HPDE6-E6E7 (cell line): ENCODE results near the gene DCDC2C.

ENCODE experiments used
- DNase-seq: peaks from one replicate; pipeline ENCODE4 v3.0.0; 2011; ENCODE audit warnings: missing footprints; ENCODE audit errors: extremely low spot score

The DCDC2C gene

DNA sequence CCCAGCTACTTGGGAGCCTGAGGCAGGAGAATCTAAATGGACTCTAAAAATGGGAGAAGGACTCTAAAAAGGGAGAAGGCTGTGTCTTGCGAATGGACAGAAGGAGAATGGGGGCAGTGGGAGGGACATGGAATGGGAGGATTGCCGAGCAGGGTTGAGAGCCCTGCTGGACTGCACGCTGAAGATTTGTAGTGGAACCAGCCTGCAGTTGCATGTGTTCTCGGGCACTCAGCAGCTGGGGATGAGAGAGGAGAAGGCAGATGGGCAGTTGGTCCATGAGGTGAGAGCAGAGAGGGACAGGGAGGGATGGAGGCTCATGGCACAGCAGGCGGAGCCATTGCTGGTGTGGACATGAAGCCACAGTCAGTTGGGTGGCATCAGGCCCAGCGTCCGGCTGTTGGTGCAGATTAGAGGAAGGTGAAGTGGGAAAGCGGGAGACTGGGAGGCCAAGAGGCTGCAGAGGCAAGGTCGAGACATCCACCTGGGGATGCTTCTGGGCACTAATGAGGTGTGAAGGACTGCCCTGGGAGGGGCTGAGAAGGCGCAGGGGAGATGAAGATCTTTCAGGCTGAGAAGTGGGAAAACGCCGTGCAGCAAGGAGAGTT, 40.7 kb downstream of the DCDC2C start:
- DNase-seq: no peak

DNA sequence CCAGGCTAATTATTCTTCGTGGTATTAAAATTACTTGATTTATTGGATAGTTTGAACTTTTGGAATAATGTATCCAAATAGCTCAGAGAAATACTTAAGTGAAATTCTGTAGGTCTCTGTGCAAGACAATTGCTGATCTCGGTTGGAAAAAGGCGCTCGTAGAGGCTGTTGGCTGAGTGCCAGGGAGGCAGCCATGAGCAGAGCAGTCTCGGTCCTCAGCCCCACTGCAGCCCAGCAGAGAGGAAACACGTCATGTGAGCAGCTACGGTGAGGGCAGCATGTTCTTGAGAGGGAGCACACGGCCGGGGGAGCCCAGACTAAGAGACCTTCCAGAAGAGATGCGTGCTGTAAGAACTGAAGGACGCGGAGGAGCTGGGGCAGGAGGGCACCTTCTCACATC, 42.5 kb downstream of the DCDC2C start:
- DNase-seq: no peak

DNA sequence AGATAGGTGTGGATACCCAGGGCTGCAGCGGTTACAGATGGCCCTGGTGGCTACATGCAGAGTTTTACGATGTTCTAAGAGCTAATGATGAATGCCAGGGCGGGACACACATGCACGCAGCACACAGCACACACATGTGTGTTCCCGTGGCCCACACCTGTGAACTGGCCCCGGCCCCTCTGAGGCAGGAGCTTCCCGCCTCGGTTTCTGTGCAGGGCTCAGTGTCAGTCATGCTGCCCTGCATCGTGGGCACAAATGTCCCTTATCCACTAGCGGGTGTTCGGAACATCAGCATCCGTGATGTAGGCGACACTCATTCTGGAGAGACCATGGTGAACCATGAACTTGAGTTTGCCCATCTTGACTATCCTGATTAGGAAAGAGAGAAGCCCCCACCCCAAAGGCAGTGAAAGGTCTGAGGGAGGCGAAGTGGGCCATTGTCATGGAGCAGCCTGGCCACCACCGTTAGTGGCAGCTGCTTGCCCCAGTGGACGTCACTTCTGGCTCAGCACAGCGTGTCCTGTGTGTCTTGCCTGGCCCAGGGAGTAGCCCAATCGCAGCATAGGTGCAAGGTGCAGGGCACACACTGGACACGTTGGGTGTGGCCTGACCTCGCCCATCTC, 43.8 kb downstream of the DCDC2C start:
- no peak for DNase-seq

DNA sequence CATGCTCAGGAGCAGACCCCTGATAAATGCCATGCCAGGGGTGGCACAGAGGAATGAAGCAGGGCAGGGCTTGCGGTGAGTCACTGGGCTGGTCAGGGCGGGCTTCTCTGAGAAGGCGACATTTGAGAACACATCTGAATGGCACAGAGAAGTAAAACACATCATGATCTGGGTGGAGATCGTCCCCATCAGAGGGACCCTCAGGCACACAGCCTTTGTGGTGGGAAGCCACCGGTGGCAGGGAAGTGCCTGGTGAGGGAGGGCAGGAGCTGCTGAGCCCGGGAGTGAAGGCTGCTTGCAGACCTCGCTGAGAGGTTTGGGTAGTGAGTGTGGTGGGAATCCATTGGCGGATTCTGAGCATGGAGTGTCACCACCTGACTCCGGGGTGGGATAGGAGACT, 44.5 kb downstream of the DCDC2C start:
- DNase-seq: no peak

DNA sequence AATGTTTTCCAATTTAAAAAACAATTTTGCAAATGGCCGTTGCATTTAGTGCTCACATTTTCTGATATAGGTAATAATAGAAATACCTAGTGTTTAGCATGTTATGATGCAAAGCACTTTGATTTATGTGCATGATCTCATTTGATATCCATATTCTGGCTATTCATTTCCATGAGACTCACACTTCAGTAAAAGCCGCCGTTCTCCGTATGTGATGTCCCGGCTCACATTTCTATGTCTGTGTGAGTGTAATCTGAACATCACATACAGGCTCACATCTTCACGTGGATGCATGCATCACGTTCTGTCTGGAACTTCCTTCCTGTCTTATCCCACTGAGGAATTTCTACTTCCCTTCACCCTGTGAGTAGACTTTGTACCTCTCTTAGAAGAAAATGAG, 45.8 kb downstream of the DCDC2C start:
- no peak for DNase-seq

DNA sequence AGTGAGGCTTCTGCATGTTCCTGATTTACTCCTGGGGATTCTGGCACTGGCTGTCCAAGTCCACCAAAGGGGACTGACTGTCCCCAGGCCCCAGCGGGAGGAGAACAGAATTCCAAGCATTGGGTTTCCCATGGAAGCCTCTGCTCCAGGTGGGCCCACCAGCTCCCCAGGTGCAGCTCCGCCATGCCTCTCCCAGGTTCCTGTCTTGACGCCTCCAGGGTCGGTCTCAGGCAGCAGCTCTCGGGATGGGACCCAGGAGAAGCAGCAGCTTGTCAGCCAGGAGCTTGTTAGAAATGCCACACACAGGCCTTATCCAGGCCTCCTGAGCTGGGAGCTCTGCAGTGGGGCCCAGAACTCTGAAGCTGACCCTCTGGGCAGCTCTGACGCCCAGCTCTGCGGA, 47.9 kb downstream of the DCDC2C start:
- DNase-seq: no peak

DNA sequence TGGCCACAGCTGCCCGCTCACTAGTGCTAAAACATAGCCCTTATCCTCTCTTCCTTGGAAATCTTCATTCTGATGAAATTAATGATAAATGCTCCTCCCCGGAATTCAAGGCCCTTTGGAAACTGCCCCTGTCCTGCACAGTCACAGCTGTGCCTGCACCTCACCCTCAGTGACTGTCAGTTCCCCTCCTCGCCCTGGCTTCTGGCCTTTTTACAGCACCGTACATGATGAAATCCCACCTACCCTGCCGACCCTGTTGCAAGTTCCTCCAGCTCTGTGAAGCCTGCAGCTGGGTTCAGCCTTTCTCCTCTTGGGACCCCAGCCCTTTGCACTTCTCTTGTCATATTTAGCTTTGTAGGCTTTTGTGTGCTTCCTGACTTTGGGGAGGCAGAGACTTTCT, 48.4 kb downstream of the DCDC2C start:
- no peak for DNase-seq

DNA sequence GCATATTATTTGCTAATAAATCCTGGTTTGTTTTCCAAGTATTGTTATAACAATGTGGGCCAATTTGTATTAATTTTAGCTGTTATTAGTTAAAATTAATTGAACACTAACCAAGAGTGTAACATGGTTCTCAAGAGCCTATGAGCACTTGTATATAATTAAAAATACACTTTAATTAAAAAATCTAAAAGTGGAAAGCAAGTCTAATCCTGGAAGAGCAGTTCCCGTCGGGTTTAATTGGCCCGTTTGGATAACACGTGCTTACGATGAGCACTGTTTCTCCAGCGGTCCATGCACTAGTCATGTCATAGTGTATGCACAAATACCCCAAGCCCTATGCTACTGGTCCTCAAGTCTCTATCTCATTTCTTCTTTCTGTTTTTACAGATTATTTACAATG, 49.0 kb downstream of the DCDC2C start:
- no peak for DNase-seq

DNA sequence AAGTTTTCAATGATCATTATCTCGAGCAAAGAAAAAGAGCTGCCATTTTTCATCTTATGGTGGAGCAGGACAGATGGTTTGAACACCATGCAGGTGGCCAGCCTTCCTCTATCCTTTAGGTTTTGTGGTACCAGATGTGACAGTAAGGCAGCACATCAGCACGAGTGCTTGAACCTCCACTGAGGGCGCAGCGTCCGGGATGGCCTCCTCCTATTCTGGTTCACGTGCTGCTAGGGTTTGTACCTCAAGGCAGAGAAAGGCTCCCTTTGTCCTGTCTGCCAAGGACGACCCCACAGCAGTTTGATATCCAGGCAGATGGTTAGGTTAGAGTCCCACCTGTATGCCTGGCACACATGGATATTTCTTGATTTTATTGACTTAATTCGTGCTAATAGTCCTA, 50.2 kb downstream of the DCDC2C start:
- no peak for DNase-seq

DNA sequence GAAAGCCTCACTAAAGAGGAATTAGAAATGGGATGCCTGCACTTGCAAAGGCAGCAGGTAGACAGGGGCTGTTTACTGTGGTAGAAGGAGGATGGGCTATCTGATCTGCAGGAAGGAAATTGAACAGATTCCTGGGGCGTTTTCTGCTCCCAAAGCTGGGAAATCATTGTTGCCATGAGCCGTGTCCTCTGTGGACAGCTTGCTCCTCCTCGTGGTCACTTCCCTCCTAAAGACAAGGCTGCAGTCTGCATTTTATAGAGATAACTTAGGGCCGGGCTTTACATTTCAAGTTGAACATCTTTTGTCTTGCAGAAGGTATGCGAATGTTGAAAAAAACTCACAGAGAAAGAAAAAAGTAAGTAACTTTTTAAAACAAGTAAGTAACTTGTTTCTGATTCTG, 50.9 kb downstream of the DCDC2C start:
- no peak for DNase-seq

DNA sequence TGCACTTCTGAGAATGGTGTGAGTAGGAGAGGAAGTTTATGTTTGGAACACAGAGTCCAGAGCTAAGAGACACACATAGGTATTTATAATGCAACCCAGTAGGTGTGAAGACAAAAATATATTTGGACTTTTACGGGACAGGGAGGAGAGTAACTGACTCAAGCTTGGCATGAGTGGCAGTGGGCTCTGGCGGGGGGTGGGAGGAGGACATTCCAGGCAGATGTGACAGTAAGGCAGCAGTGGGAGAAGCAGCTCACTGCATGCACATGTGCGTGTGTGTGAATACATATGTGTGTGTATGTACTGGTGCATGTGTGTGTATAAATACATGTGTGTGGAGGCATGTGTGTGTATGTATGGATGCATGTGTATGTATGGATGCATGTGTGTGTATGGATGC, 51.4 kb downstream of the DCDC2C start:
- no peak for DNase-seq

DNA sequence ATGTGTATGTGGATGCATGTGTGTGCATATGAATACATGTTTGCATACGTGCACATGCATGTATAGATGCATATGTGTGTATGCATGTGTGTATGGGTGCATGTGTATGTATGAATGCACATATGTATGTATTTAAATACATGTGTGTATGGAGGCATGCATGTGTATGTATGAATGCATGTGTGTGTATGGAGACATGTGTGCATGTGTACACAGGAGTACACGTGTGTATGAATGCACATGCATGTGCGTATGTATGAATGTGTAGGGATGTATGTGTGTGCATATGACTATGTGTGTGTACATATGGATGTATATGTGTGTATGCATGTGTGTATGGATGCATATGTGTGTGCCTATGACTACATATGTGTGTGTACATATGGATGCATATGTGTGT, 51.9 kb downstream of the DCDC2C start:
- DNase-seq: no peak

DNA sequence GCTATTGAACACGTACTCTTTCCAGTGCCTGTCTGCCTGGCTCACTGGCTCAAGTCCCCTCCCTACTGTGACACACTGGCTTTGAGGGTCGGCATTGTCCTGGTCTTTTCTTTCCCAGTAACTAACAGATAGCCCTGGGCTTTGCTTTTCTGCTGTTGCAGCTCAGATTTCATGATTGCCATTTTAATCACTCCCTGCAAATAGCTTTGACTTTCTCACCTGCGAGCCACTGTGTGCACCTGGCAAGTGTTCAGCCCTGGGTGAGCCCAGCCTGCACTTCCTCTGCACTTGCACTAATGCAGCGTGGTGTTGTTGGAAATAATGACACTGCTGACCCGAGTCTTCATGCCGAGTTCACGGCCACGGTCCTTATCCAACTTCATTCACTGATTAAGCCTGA, 52.9 kb downstream of the DCDC2C start:
- DNase-seq: no peak

DNA sequence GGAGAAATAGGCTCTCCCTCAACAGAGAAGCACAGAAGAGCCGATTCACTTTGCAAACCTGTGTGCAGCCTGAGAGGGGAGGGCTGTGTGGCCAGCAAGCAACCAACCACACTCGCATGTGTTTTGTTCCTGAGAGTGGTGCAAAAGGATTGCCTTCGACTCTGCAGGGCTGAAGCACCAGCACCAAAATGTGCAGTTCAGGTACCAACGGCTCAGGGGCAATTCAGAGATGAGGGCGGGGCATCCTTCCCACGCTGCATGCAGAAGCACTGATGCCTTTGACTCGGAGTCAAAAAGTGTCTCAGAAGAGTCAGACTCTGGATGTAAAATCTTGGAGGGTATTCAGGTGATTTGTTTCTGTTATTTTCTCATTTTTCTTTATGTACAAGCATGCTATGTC, 55.5 kb downstream of the DCDC2C start:
- no peak for DNase-seq

DNA sequence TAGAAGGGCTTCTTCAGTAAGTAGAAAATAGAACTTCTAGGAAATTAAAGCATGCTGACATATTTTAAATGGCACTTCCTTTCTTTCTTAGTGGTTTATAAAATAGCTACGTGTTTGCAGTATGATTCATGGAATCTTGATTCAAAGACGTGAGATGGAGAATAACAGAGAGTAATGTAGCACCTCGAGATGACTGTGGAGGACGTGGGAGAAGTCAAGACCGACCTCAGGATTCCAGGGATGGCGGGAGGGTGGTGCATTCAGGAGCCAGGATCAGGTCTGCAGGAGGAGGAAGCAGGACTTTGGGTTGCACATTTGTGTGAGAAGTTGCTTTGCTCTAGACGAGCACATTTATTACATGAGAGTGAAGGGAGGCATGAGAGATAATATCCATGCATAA, 56.0 kb downstream of the DCDC2C start:
- DNase-seq: no peak

DNA sequence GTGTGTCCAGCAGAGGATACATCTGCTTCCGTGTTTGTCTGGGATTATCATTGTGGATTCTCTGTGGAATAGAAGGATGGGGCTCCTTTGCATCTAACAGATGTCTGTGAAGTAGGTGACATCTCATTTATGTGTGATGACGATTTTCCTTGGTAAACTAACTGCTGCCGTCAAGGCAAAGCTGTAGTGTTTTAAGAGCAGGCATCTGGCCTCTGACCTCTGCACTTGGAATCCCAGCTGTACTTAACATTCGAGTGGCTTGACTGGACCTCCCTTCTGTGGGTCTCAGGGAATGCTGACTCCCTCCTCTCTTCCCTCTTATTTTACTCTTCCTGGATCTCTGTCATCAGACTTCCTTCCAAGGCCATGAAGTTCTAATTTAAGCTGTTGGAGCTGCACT, 56.4 kb downstream of the DCDC2C start:
- no peak for DNase-seq

DNA sequence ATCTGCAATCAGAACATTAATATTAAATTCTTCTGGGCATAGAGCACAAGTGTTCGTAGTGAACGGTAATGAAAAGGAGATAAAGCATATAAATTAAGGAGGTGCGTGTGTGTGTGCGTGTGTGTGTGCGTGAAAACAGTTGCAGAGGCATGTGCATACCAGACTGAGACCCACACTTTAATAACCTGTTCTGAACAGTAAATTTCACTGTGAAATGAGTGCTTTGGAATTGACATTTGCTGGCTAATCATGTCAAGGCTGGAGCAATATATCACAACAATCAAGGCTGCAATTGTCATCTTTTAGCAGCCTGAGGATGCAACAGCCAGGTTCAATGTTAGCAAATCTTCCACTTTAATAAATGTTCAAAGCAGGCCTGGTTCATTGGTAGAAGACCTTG, 57.9 kb downstream of the DCDC2C start:
- DNase-seq: no peak

DNA sequence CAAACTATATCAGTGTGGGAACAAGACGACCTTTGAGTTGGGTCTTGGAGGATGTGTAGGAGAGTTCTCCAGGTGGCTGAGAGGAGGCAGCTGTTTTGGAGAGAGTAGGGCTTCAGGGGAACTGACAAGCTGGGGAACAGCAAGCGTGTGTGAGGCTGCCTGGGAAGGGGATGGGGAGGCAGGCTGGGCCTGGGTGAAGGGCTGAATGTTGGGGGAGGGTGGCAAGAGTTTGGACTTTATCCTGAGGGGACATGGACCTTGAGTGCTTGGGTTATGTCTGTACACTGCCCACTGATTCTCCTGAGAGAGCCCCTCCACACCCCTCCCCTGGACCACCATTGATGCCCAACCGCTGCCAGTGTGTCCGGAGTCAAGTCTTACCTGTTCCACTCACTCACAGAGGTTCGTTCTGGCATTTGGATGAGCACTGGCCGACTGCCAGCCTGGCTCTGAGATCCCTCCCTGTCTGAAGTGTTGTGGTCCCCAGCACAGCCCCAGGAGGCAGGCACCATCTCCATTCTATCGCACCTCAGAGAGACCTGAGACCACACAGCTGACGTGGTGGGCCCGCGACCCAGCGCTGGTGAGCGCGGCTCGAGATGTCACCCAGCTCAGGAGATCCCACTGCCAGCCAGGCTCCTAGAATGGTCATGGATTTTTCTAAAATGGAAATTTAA, 59.5 kb downstream of the DCDC2C start:
- DNase-seq: no peak

DNA sequence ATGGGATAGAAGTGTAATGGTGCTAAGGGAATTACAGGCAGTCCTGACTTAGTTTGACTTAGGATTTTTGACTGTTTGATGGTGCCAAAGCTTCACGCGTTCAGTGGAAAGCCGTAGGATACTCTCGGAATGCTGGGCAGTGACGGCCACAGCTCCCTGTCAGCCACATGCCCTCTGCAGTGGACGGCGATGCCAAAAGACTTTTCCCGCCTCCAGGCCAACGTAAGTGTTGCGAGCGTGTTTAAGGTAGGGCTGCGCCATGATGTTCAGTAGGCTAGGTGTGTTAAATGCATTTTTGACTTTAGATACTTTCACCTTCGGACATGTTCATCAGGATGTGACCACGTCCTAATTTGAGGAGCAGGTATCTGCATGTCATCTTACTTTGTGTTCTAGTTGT, 63.4 kb downstream of the DCDC2C start:
- DNase-seq: no peak

DNA sequence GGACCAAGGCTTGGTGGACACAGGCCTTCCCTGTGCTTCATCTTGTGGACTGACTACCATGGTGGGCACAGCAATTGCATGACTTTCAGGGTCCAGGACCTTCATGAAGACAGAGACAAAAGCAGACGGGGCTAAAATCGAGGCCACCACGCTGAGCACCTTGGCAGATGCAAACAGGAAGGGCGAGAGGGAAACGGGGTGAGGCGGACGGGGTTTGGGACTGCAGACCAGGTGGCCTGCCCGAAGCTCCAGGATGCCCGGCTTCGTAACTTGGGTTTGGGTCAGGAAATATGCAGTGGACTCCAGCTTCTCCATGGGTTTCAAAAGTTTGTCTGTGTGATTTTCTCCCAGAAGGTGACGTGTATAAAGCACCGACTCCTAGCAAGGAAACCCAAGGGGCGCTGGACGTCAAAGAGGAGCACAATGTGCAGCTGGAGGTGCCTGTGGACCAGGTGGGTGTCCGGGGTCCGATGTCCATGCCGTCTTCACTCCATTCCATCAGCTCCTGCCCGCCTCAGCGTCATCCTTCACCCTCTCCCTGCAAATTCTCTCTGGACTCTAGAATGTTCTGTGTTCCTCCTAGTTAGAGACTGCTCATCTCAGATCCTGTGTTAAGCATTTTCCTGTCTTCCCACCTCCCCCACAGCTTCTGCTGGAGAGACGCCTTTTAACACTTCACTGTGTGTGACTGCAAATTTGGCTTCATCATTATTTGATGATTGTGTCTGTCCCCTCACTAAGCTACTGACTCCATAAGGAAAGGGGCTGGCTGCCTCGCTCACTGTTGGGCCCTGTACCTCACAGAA, 65.8 kb downstream of the DCDC2C start:
- no peak for DNase-seq

DNA sequence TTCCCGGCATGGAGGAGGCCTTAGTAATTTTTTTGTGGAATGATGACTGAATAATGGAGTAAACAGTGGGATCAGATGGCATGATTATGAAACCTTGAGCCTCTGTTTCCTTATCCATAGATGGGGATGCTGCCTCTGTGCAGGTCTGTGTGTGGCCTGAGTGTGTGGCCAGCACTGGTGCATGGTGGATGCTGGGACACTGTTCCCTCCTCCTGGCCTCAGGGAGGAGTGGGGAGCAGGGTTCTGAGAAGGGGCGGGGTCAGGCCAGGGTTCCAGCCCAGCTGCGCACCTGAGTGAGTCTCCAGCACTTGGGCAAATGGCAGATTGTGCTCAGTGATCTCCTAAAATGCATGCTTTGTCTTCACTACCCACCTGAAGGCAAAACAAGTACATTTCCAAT, 66.4 kb downstream of the DCDC2C start:
- no peak for DNase-seq

DNA sequence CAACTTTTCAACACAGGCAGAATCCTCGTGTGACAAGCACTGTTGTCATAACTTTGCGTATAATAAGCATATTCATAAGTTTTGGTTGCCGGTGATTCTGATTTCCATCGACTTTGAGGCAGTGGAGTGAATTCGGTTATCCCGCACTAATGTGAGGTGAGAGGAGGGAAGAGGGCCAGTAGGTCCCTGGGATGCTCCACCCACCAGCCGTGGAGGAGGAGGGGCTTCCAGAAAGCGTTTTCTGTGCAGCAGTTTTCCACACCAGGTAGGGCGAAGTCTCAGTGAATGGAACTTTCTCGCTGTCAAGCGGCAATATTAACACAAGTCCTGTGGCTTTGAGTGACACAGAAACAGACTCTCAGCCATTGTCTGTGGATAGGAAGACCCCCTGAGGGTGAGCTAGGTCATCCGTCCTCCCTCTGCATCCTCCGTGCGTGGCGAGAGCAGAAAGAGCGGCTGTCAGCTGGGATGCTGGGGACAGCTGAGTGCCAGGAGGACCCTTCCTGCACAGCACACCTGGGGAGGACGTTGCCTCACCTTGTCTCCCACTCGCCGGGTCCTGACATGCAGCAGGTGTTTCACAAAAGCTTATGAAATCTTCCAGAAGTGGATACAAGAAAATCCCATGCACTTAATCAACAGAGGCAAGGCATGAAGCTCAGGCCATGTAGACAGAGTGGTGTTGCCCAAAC, 67.5 kb downstream of the DCDC2C start:
- no peak for DNase-seq
